ENCODE measurements around the gene TBC1D22A.

Gene TBC1D22A

DNA sequence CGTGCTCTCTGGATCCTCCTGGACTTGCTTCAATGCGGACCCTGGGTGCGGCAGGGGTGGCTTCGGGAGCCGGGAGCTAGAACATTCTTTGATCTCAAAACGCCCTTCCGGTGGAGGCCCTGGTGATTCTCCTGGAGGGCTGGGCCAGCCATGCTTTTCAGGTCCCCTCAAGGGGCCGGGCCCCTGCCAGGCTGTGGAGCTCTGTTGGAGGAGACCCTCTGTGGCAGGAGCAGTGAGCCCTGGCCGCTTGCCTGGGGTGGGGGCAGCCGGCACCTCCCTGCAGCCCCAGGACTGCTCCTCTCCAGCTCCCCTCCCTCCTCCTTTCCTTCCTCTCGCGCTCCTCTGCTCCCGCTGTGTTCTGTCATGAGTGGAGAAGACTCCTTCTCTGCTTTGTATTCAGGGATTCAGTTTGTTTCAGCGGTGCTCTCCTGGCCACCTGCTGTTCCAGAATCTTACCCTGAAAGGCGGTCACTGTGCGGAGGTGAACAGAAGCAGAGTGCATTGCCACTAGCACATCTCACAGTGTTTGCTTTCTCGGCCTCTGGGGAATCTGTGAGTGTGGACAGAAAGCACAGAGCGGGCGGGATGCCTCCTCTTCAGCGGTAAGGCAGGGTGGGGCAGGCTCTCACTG lies 289.1 kb downstream of the TBC1D22A start:
- no peak overlapping the region for H3K4me3 ChIP-seq (ENCODE audit: low read depth, low read length)
- TF ChIP-seq, protein P1, sequence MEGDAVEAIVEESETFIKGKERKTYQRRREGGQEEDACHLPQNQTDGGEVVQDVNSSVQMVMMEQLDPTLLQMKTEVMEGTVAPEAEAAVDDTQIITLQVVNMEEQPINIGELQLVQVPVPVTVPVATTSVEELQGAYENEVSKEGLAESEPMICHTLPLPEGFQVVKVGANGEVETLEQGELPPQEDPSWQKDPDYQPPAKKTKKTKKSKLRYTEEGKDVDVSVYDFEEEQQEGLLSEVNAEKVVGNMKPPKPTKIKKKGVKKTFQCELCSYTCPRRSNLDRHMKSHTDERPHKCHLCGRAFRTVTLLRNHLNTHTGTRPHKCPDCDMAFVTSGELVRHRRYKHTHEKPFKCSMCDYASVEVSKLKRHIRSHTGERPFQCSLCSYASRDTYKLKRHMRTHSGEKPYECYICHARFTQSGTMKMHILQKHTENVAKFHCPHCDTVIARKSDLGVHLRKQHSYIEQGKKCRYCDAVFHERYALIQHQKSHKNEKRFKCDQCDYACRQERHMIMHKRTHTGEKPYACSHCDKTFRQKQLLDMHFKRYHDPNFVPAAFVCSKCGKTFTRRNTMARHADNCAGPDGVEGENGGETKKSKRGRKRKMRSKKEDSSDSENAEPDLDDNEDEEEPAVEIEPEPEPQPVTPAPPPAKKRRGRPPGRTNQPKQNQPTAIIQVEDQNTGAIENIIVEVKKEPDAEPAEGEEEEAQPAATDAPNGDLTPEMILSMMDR (IDR thresholded peaks at IDR 0.05; ENCODE audit: low read depth, low read length): no peak

DNA sequence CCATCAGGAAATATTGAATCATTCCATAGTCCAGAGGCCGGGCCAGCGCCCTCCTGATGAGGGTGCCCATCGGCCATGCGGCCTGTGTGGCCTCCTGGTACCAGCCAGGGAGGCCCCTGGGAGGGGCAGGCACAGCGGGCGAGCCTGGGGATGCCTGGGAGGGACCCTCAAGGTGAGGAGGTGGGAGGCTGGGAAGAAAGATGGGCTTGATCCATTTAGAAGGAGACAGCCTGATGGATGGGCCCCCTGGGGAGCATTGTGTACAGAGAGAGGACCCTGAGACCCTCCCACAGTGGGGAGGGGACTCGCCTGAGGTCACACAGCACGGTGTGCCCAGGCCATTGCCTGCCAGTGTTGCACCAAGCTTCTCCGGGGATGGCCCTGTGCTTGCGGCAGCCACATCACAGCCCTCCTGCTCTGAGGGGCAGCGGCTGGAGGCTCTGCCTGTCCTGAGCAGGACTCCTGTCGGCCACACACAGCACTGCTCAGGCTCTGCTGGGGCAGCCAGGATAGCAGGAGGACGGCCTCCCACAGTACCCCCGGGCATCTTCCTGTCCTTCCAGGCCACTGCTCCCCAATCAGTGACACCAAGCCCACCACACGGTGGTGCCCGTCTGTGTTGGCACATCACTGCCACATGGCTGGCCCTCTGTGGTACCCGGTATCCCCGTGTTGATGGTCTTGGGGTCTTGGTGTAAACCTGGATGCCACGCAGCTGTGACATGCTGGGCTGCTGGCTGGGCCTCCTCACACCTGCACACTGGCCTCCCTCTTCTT lies 290.0 kb downstream of the TBC1D22A start:
- TF ChIP-seq, protein P1 (IDR thresholded peaks at IDR 0.05; ENCODE audit: low read depth, low read length): no peak
- no peak overlapping the region for H3K4me3 ChIP-seq (ENCODE audit: low read depth, low read length)

DNA sequence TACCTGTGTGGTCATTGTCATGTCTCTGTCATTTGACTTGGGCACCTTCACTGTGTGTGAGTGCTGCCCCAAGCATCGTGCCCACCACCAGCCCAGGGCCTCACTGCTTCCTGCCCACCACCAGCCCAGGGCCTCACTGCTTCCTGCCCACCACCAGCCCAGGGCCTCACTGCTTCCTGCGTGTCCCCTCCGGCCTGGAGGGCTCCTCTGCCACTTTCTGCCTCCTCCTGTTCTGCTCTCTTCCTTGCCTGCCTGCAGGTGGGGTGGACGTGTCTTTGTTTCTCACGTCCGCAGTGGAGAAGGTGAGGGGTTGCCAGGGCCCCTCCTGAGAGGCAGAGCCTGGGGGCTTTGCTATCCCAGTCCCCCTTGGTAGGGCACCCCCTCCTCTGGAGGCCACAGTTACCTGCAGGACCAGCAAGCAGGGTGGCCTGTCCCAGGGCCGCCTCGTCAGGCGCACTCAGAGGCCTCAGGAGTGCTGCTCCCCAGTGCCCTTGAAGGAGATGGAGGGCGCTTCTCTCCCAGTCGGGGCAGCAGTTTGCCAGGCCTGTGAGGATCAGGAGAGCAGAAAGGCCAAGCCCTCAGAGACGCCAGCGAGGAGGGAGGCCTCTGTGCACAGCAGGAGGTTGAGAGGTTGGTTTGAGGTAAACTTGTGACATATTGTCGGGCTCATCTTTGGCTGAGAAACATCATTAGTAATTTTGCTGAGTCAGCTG lies 290.7 kb downstream of the TBC1D22A start:
- H3K4me3 ChIP-seq (ENCODE audit: low read depth, low read length): no peak overlapping the region
- TF ChIP-seq, protein P1 (IDR thresholded peaks at IDR 0.05; ENCODE audit: low read depth, low read length): no peak

DNA sequence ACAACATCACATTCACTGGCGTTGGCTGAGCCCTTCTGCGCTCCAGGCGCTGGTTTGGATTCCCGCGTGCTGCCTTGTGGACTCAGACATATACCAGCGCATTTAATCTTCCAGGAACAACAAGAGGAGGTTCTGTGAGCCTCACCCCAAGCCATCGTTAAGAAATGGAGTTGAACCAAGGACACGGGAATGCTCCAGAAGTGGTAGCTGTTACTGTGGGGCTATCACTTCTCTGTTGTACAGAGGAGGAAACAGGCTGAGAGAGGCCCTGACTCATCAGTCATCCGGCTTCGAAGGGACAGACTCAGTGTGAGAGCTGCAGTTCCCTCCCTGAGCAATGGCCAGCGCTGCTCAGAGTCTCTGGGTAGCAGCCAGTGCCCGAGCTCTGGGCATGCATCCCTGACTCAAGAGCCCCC lies 291.3 kb downstream of the TBC1D22A start:
- TF ChIP-seq, protein P1 (IDR thresholded peaks at IDR 0.05; ENCODE audit: low read depth, low read length): no peak
- H3K4me3 ChIP-seq (ENCODE audit: low read depth, low read length): no peak overlapping the region

DNA sequence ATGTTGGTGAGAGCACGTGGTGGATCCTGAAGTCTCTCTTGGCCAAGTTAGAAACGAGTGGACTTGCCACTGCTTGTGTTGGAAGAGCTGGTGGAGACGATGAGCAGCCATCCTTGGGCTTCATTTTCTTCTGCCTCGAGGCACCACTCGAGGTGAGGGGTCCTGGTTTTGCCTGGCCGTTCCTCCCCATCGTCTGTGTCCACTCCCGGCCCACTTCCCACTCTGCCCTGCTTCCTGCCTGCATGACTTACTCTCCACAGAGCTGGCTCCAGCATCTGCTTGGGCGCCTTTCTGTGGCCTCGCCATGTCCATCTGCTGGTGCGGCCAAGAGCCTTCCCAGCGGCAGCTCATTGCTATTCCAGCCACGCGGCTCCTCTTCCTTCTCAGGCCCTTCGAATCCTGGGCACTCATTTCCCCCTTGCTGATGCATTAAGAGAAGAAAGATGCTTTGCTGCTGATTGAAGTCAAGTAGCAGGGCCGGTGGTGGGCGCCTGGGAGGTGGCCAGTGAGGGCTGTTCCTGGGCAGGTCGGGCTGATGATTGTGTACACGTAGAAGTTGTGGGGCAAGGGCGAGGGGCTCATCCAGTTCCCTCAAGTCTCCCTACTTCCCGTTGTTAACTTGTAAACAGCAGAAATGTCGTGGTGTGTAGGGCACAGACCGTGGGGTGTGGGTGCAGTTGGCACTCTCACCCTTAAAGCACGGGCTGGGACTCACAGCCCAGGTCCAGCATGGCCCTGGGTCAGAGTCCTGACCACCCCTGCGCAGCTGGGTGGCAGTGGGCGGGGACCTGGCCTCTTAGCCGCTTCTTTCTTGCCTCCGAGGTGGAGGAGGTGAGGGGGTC lies 292.0 kb downstream of the TBC1D22A start:
- no peak overlapping the region for H3K4me3 ChIP-seq (ENCODE audit: low read depth, low read length)
- TF ChIP-seq, protein P1 (IDR thresholded peaks at IDR 0.05; ENCODE audit: low read depth, low read length): no peak

DNA sequence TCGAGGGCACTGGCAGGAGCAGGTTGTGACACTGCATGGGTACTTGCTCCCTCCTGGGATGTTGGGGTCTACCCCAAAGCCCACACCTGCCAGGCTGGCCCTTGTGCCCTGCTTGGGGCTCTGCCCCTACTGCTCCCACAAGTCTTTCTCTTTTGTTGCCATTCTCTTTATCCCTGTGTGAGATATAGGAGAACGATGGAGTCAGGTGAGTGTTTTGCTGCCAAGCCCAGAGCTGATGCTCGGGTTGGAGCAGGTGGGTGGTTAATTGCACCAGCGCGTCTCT lies 292.6 kb downstream of the TBC1D22A start:
- H3K4me3 ChIP-seq (ENCODE audit: low read depth, low read length): no peak overlapping the region
- TF ChIP-seq, protein P1 (IDR thresholded peaks at IDR 0.05; ENCODE audit: low read depth, low read length): no peak

Data from WI38 (cell line).